ENCODE data around the gene MYBBP1A.

Gene MYBBP1A

GRCh38 chr17:4572131-4572530, 16.9 kb upstream of the MYBBP1A start:
- DNase-seq = no peak

- DNase-seq = no peak
These were observed 14.4 kb upstream of the MYBBP1A start for GRCh38 chr17:4569591-4569990.

GRCh38 chr17:4566785-4567184, 11.6 kb upstream of the MYBBP1A start:
- DNase-seq = peak; percentile 49

- peak; percentile 83 for DNase-seq
These were observed 10.3 kb upstream of the MYBBP1A start for GRCh38 chr17:4565209-4566141.

- DNase-seq = peak; percentile 10
These were observed 7.1 kb upstream of the MYBBP1A start for GRCh38 chr17:4562015-4562969.

GRCh38 chr17:4560837-4561256, 5.7 kb upstream of the MYBBP1A start:
- DNase-seq = no peak

GRCh38 chr17:4560421-4560820, 5.2 kb upstream of the MYBBP1A start, which contains the start of gene GGT6:
Gene GGT6, minus strand, starts transcription at chr17:4560577. Its CDS starts 56 bp downstream, at chr17:4560521.
- DNase-seq = no peak

GRCh38 chr17:4559966-4560365, 4.8 kb upstream of the MYBBP1A start:
- no peak for DNase-seq

- no peak for DNase-seq
These were observed 4.1 kb upstream of the MYBBP1A start for GRCh38 chr17:4559139-4559791.

GRCh38 chr17:4558347-4558971, 3.3 kb upstream of the MYBBP1A start:
- DNase-seq = no peak

GRCh38 chr17:4557626-4558346, 2.6 kb upstream of the MYBBP1A start:
- DNase-seq = no peak

GRCh38 chr17:4556996-4557395, 1.8 kb upstream of the MYBBP1A start:
- DNase-seq = no peak

- DNase-seq = no peak
These were observed 932 bp upstream of the MYBBP1A start for GRCh38 chr17:4555873-4556759.

- DNase-seq = no peak
These were observed 665 bp downstream of the MYBBP1A start for GRCh38 chr17:4554441-4554996.

- DNase-seq = no peak
These were observed 1.5 kb downstream of the MYBBP1A start for GRCh38 chr17:4553669-4554068.

GRCh38 chr17:4551796-4552525, 3.2 kb downstream of the MYBBP1A start:
- DNase-seq = no peak

- peak; percentile 4 for DNase-seq
These were observed 4.0 kb downstream of the MYBBP1A start for GRCh38 chr17:4551141-4551540.

- DNase-seq = no peak
These were observed 4.6 kb downstream of the MYBBP1A start for GRCh38 chr17:4550534-4551039.

All from inflammatory macrophage treated with lipopolysaccharide for 4 hours (primary cell).